GM23338 (cell line): ENCODE measurements around the gene OBSL1. TPM values are rescaled to one million over a fixed set of nuclear protein-coding genes. Genes with fewer than 3 reads are reported as not detected.
A peak's percentile ranks its signal among the peaks of the same experiment; 100 is the strongest.

Source experiments
- ATAC-seq: fragments of 200-7000 bp; cut with Tn5 transposase; 3 replicates; pipeline ENCODE4 v1.9.1; 2020
- DNase-seq: peaks from one replicate; pipeline ENCODE4 v3.0.0-alpha.2; 2015; ENCODE audit warnings: low spot score
- H2AFZ ChIP-seq: fragments of 200-600 bp; sonication (generic); 2 replicates; pipeline ENCODE4 v1.8.0; 2016; ENCODE audit warnings: antibody characterized with exemption, mild to moderate bottlenecking, moderate library complexity
- H3F3A ChIP-seq: fragments of 200-600 bp; sonication (generic); replicated peaks from 2 replicates; pipeline ENCODE4 v1.8.0; 2017; ENCODE audit warnings: antibody characterized with exemption, mixed run types, low read depth
- H3K27ac ChIP-seq: fragments of 200-600 bp; sonication (generic); 2 replicates; pipeline ENCODE4 v1.6.1; 2016; ENCODE audit warnings: low read depth
- H3K27me3 ChIP-seq: fragments of 200-600 bp; sonication (generic); 2 replicates; pipeline ENCODE4 v1.8.0; 2016; ENCODE audit warnings: mild to moderate bottlenecking, mixed run types, moderate library complexity; ENCODE audit not compliant: insufficient read depth
- H3K36me3 ChIP-seq: fragments of 200-600 bp; sonication (generic); 2 replicates; pipeline ENCODE4 v1.8.0; 2016; ENCODE audit warnings: mild to moderate bottlenecking; ENCODE audit not compliant: insufficient read depth
- H3K4me1 ChIP-seq: fragments of 200-600 bp; sonication (generic); 2 replicates; pipeline ENCODE4 v1.8.0; 2016; ENCODE audit warnings: mild to moderate bottlenecking, moderate library complexity; ENCODE audit not compliant: insufficient read depth
- H3K4me2 ChIP-seq: fragments of 200-600 bp; sonication (generic); 2 replicates; pipeline ENCODE4 v1.7.1; 2017; ENCODE audit warnings: mixed run types
- H3K4me3 ChIP-seq: fragments of 200-600 bp; sonication (generic); 2 replicates; pipeline ENCODE4 v1.6.1; 2016; ENCODE audit warnings: mixed run types
- H3K79me2 ChIP-seq: fragments of 200-600 bp; sonication (generic); replicated peaks from 2 replicates; pipeline ENCODE4 v1.8.0; 2017; ENCODE audit warnings: mild to moderate bottlenecking; ENCODE audit not compliant: insufficient read depth
- H3K9me2 ChIP-seq: fragments of 200-600 bp; sonication (generic); 2 replicates; pipeline ENCODE4 v1.8.0; 2017; ENCODE audit not compliant: insufficient read depth
- H4K20me1 ChIP-seq: fragments of 200-600 bp; sonication (generic); replicated peaks from 2 replicates; pipeline ENCODE4 v1.8.0; 2017; ENCODE audit warnings: mild to moderate bottlenecking; ENCODE audit not compliant: insufficient read depth
- H3K27ac Mint-ChIP-seq: 2 replicates; pipeline ENCODE4 v1.8.0; 2020; ENCODE audit warnings: inconsistent platforms, mild to moderate bottlenecking, moderate library complexity, mixed read lengths
- H3K27me3 Mint-ChIP-seq: 3 replicates; pipeline ENCODE4 v1.8.0; 2022; ENCODE audit warnings: low read depth, mild to moderate bottlenecking, moderate library complexity, mixed read lengths, inconsistent platforms; ENCODE audit not compliant: insufficient read depth, poor library complexity
- H3K36me3 Mint-ChIP-seq: 3 replicates; pipeline ENCODE4 v1.8.0; 2021; ENCODE audit warnings: low read depth, mild to moderate bottlenecking, inconsistent platforms, moderate library complexity, mixed read lengths
- H3K4me1 Mint-ChIP-seq: 3 replicates; pipeline ENCODE4 v1.8.0; 2020; ENCODE audit warnings: mild to moderate bottlenecking, inconsistent platforms, mixed read lengths
- H3K4me3 Mint-ChIP-seq: 3 replicates; pipeline ENCODE4 v1.8.0; 2021; ENCODE audit warnings: moderate library complexity, mild to moderate bottlenecking, inconsistent platforms, mixed read lengths
- H3K9me3 Mint-ChIP-seq: 3 replicates; pipeline ENCODE4 v1.8.0; 2020; ENCODE audit warnings: moderate library complexity, mild to moderate bottlenecking, inconsistent platforms, mixed read lengths
- CTCF ChIP-seq, 2 experiments: fragments of 200-600 bp in 1 of 2; sonication (generic) in 1 of 2; conservative IDR thresholded peaks; 2 replicates each; pipeline versions ENCODE4 v1.5.1 to v1.6.1; 2016 to 2017; ENCODE audit warnings: antibody characterized with exemption in 2 of 2, low read depth in 2 of 2, mild to moderate bottlenecking in 2 of 2, moderate library complexity in 1 of 2
- POLR2AphosphoS5 ChIP-seq: IDR thresholded peaks from 2 replicates; pipeline ENCODE4 v1.6.1; 2016; ENCODE audit warnings: antibody characterized with exemption, low read depth
- ZNF331 ChIP-seq: fragments of 250-450 bp; sonication (Bioruptor Pico); IDR thresholded peaks from 2 replicates; pipeline ENCODE4 v1.5.0; 2020; ENCODE audit warnings: low read depth, mild to moderate bottlenecking, moderate library complexity
- ZNF462 ChIP-seq: fragments of 250-450 bp; sonication (Bioruptor Pico); IDR thresholded peaks from 2 replicates; pipeline ENCODE4 v1.5.0; 2020; ENCODE audit warnings: mild to moderate bottlenecking, moderate library complexity
- polyA plus RNA-seq: library from polyadenylated mRNA; unstranded; fragments of >200 nt; fragmentation: Nextera tagmentation; extraction: Ambion mirVana; gene quantifications from 2 replicates; pipeline ENCODE4 v1.2.1, GENCODE V29; 2016
- total RNA-seq: library from RNA; depleted of rRNA; stranded (reverse); fragments of >200 nt; shearing (Covaris generic); gene quantifications from 2 replicates; pipeline ENCODE4 v1.2.3, GENCODE V29; 2014

The OBSL1 gene
- total and polyA plus RNA-seq, 2 experiments from 2014 or later = 94.9 to 207 TPM

- no peak for TF ChIP-seq CTCF (conservative IDR thresholded peaks at IDR 0.05; ENCODE audit: low read depth in 2 of 2)
Measured at GRCh38 chr2:219555956-219556355, 15.4 kb downstream of the OBSL1 start (continued).

GRCh38 chr2:219554350-219554749 is 17.0 kb downstream of the OBSL1 start:
- Histone ChIP-seq H3K27me3 (peaks cover 17% of the 10 kb centered on the region), H3K4me3 (no peak overlapping the region), H3F3A (peaks cover 4% of the 10 kb centered on the region; the same call in 1 of the 2 replicates), H3K4me2 (no peak overlapping the region), H2AFZ (no peak overlapping the region), H4K20me1 (no peaks in the 10 kb centered on the region), H3K79me2 (no peaks in the 10 kb centered on the region), H3K4me1 (peaks cover 11% of the 10 kb centered on the region), H3K27ac (no peak overlapping the region), H3K36me3 (no peaks in the 10 kb centered on the region; the same call in 1 of the 2 replicates), H3K9me2 (no peaks in the 10 kb centered on the region)
- Mint-ChIP-seq H3K36me3 (peaks cover 9% of the 10 kb centered on the region; the same call in 1 of the 3 replicates), H3K27ac (no peak overlapping the region), H3K9me3 (no peaks in the 10 kb centered on the region), H3K4me3 (0 out of 3 replicates have a peak overlapping the region, but pooled peaks have one; percentile 63), H3K27me3 (peaks cover 37% of the 10 kb centered on the region), H3K4me1 (peaks cover 16% of the 10 kb centered on the region)
- no peak for DNase-seq
- no peak for TF ChIP-seq ZNF462 (CRISPR knock-in tag)
- TF ChIP-seq ZNF331 (CRISPR knock-in tag) = no peak
- 0 out of 2 replicates have a peak, but pooled peaks have one; percentile 10 for TF ChIP-seq POLR2AphosphoS5
- ATAC-seq = no peak
